Immature natural killer cell (primary cell): ENCODE results near the gene B3GAT3. TPM values are rescaled to one million over a fixed set of nuclear protein-coding genes. Genes with fewer than 3 reads are reported as not detected.
"Not testable (repeated sequence)": the region's sequence is repeated elsewhere in the genome, so short reads cannot be mapped to it uniquely, and the experiment has no call there.

Source experiments
- DNase-seq, 3 donors: peaks; one replicate each; pipeline ENCODE4 v3.0.0; 2022; ENCODE audit warnings: mixed read lengths in 1 of 3
- H3K27ac Mint-ChIP-seq, 6 donors: one replicate each; pipeline ENCODE4 v1.8.0; 2020; ENCODE audit warnings: mixed read lengths in 6 of 6, mild to moderate bottlenecking in 5 of 6, inconsistent platforms in 4 of 6, moderate library complexity in 3 of 6
- H3K27me3 Mint-ChIP-seq, 3 donors: one replicate each; pipeline ENCODE4 v1.8.0; 2020 to 2021; ENCODE audit warnings: low read depth in 3 of 3, mild to moderate bottlenecking in 3 of 3, mixed read lengths in 3 of 3, moderate library complexity in 3 of 3, inconsistent platforms in 1 of 3
- H3K36me3 Mint-ChIP-seq, 3 donors: one replicate each; pipeline ENCODE4 v1.8.0; 2020; ENCODE audit warnings: mixed read lengths in 3 of 3, inconsistent platforms in 2 of 3, mild to moderate bottlenecking in 2 of 3
- H3K4me1 Mint-ChIP-seq, 2 donors: one replicate each; pipeline ENCODE4 v1.8.0; 2020; ENCODE audit warnings: inconsistent platforms in 2 of 2, mild to moderate bottlenecking in 2 of 2, mixed read lengths in 2 of 2, moderate library complexity in 1 of 2
- H3K4me3 Mint-ChIP-seq, 5 donors: one replicate each; pipeline ENCODE4 v1.8.0; 2020; ENCODE audit warnings: mild to moderate bottlenecking in 5 of 5, mixed read lengths in 5 of 5, inconsistent platforms in 3 of 5, moderate library complexity in 3 of 5
- H3K9me3 Mint-ChIP-seq, 6 donors: one replicate each; pipeline ENCODE4 v1.8.0; 2020; ENCODE audit warnings: mild to moderate bottlenecking in 6 of 6, mixed read lengths in 6 of 6, inconsistent platforms in 4 of 6, moderate library complexity in 3 of 6
- polyA plus RNA-seq, 3 donors: library from polyadenylated mRNA; unstranded; fragments of 300-500 nt; fragmentation: Illumina TruSeq; gene quantifications; one replicate each; pipeline ENCODE4 v1.2.3, GENCODE V29; 2021

The B3GAT3 gene
- polyA plus RNA-seq, 3 donors from 2014 or later = 35.5 to 54.1 (median 49.7) TPM

GRCh38 chr11:62593434-62594044 is 28.2 kb downstream of the B3GAT3 start:
- peak overlapping the region; percentile 76 to 84 (median 82) for H3K4me3 Mint-ChIP-seq
- H3K27me3 Mint-ChIP-seq = peaks cover 8 to 17% (median 11%) of the 10 kb centered on the region in 3 donors
- H3K36me3 Mint-ChIP-seq = peaks cover 15 to 40% (median 27%) of the 10 kb centered on the region in 3 donors
- H3K4me1 Mint-ChIP-seq = peaks cover 55 to 66% of the 10 kb centered on the region in 2 donors
- peak overlapping the region; percentile 84 to 100 (median 98) for H3K27ac Mint-ChIP-seq
- peak; percentile 65 to 74 (median 68) for DNase-seq
- H3K9me3 Mint-ChIP-seq = no peaks in the 10 kb centered on the region

- Mint-ChIP-seq H3K36me3 (peaks cover 10 to 34% (median 25%) of the 10 kb centered on the region in 3 donors), H3K27ac (peak overlapping the region; percentile 93 to 100 (median 98)), H3K4me1 (peaks cover 50 to 61% of the 10 kb centered on the region in 2 donors), H3K9me3 (no peaks in the 10 kb centered on the region), H3K27me3 (peaks cover 8 to 17% (median 10%) of the 10 kb centered on the region in 3 donors), H3K4me3 (peak overlapping the region in 2 of 5 donors; percentile 76 to 94)
- no peak for DNase-seq
Measured at GRCh38 chr11:62592989-62593421, 28.8 kb downstream of the B3GAT3 start.

DNA sequence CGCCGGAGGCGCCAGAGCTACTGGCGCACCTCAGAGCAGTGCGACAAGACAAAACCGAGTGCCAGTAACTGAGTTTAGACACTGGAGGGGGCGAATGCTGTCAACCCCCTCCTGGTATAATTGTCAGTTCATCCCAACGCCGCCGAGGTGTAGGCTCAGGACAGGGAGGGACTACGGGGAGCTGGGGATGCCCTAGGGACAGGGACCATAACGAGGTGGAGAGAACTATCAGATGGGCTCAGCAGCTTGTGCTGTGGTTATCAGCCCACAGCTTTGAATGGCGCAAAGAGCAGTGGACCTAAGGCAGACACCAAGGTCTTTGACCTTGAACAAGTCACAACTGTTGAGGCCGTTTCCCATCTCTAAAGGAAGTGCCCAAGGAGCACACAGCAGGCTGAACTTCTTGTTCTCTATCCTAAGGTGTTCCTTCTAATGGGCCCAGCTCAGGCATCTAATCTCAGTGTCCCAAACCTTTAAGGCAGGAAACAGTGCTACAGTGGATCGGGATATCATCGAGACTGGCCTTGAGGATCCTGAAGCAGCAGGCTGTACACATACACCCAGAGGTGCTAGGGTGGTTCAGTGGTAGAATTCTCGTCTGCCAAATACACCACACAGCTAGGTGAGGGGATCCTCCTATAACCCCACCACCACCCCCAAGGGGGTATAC is 29.5 kb downstream of the B3GAT3 start:
- H3K9me3 Mint-ChIP-seq = no peaks in the 10 kb centered on the region
- peaks cover 10 to 33% (median 19%) of the 10 kb centered on the region in 3 donors for H3K36me3 Mint-ChIP-seq
- no peak for DNase-seq
- H3K4me1 Mint-ChIP-seq = peaks cover 45 to 54% of the 10 kb centered on the region in 2 donors
- peak overlapping the region; percentile 93 to 100 (median 98) for H3K27ac Mint-ChIP-seq
- H3K27me3 Mint-ChIP-seq = peaks cover 8 to 17% (median 10%) of the 10 kb centered on the region in 3 donors
- H3K4me3 Mint-ChIP-seq = peak overlapping the region; percentile 91 to 98 (median 94)

- Mint-ChIP-seq H3K36me3 (peaks cover 10 to 30% (median 16%) of the 10 kb centered on the region in 3 donors), H3K4me3 (peak within 1 kb of the TSS; percentile 91 to 98 (median 94)), H3K27me3 (peaks cover 8 to 17% (median 10%) of the 10 kb centered on the region in 3 donors), H3K9me3 (no peaks in the 10 kb centered on the region), H3K27ac (peak within 1 kb of the TSS; percentile 93 to 100 (median 98)), H3K4me1 (peaks cover 43 to 51% of the 10 kb centered on the region in 2 donors)
- DNase-seq = peak; percentile 97 to 98 (median 98)
Measured at GRCh38 chr11:62591448-62592145, 30.2 kb downstream of the B3GAT3 start, which contains the start of gene TUT1. TUT1 (minus strand) TSS chr11:62591523; CDS start chr11:62591485, 38 bp downstream.

DNA sequence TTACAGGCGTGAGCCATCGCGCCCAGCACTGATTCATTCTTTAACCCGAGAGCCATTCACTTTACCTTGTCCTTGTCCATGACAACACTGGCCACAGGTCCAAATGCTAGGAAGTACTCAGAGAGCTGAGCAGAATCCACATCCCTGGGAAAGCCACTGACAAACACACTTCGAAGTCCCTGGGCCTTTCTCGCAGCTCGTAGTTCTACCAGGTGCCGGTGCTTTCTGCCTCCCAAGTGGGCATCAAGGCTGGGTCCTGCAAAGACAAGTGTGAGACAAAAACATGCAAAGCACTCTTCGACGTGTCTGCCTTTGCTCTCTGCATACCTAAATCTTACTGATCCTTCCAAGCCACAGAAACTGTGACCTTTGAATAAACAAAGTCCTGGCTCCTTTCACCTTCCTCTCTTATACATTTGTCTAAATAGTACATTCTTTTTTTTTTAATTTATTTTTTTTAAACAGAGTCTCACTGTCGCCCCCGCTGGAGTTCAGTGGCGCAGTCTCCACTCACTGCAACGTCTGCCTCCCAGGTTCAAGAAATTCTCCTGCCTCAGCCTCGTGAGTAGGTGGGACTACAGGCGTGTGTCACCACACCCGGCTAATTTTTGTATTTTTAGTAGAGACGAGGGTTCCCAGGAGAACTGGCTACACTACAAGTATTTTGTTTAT is 32.7 kb downstream of the B3GAT3 start:
- peak overlapping the region in 4 of 6 donors; percentile 31 to 100 (median 96) for H3K27ac Mint-ChIP-seq
- peaks cover 40 to 45% of the 10 kb centered on the region in 2 donors for H3K4me1 Mint-ChIP-seq
- no peak for DNase-seq
- H3K4me3 Mint-ChIP-seq = peak overlapping the region in 1 of 5 donors; percentile 27
- H3K36me3 Mint-ChIP-seq = peaks cover 6 to 17% (median 8%) of the 10 kb centered on the region in 3 donors
- H3K9me3 Mint-ChIP-seq = no peaks in the 10 kb centered on the region
- peaks cover 8 to 17% (median 10%) of the 10 kb centered on the region in 3 donors for H3K27me3 Mint-ChIP-seq

DNA sequence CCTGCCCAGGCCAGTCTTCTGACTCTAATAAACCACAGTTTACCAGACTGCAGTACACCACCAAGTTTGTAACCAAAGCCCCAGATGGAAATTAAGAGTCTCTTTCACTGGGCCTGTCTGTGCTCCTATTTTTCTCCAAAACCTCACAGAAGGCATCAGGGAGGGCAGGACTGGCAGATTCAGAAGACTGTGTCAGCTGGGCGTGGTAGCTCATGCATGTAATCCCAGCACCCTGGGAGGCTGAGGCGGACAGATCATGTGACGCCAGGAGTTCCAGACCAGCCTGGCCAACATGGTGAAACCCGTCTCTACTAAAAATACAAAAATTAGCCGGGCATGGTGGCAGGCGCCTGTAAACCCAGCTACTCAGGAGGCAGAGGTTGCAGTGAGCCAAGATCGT is 36.4 kb downstream of the B3GAT3 start:
- H3K4me1 Mint-ChIP-seq, H3K27ac Mint-ChIP-seq, DNase-seq, H3K4me3 Mint-ChIP-seq, H3K9me3 Mint-ChIP-seq, H3K27me3 Mint-ChIP-seq: not testable (repeated sequence)
- H3K36me3 Mint-ChIP-seq = peaks cover 3 to 19% (median 10%) of the 10 kb centered on the region in 3 donors

- H3K9me3 Mint-ChIP-seq, DNase-seq, H3K4me1 Mint-ChIP-seq, H3K27ac Mint-ChIP-seq, H3K27me3 Mint-ChIP-seq, H3K4me3 Mint-ChIP-seq: not testable (repeated sequence)
- peaks cover 3 to 22% (median 12%) of the 10 kb centered on the region in 3 donors for H3K36me3 Mint-ChIP-seq
Measured at GRCh38 chr11:62581735-62582134, 40.1 kb downstream of the B3GAT3 start.

GRCh38 chr11:62580959-62581715 is 40.6 kb downstream of the B3GAT3 start:
- Mint-ChIP-seq H3K27ac (peak overlapping the region in 1 of 6 donors; percentile 36), H3K9me3 (no peaks in the 10 kb centered on the region), H3K4me3 (no peak overlapping the region), H3K36me3 (peaks cover 3 to 24% (median 14%) of the 10 kb centered on the region in 3 donors), H3K4me1 (no peaks in the 10 kb centered on the region), H3K27me3 (no peaks in the 10 kb centered on the region)
- no peak for DNase-seq

DNA sequence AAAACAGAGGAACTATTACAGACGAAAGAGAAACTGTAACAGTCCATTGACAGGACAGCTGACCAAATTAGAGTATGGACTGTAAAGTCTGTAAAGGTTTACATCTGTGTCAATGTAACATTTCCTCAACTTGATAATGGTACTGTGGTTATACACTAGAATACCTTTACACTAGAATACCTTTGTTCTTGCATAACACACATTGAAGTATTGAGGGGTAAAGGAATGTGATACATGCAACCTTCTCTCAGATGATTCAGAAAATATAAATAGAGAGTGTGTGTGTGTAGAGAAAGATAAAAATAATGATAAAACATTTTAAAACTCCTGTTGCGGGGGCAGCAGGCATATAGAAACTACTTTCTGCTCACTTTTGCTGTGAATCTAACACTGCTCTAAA is 42.5 kb downstream of the B3GAT3 start:
- no peak for DNase-seq
- H3K27ac Mint-ChIP-seq = no peak overlapping the region
- H3K36me3 Mint-ChIP-seq = peaks cover 3 to 20% (median 14%) of the 10 kb centered on the region in 3 donors
- H3K27me3 Mint-ChIP-seq = no peaks in the 10 kb centered on the region
- no peaks in the 10 kb centered on the region for H3K9me3 Mint-ChIP-seq
- peaks cover 8% of the 10 kb centered on the region in 2 donors for H3K4me1 Mint-ChIP-seq
- H3K4me3 Mint-ChIP-seq = no peak overlapping the region

DNA sequence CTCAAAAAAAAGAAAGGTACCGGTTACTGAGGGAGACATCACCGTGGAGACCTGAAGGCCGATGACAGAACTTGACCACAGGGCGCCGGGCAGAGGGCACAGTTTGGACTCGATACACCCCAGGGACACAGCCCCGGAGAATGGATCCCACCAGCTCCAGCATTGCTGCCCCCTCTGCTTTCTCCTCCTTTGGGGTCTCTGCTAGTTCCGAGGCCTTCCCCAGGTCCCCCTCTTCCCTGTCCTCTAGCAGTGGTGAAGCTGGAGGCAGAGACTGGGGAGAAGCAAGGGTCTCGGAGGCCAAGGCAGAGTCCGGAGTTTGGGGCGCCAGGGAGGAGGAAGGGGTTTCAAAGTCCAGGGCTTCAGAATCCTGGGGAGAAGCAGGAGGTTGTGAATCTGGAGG is 43.2 kb downstream of the B3GAT3 start:
- Mint-ChIP-seq H3K27me3 (peaks cover 5 to 6% (median 6%) of the 10 kb centered on the region in 3 donors), H3K36me3 (peaks cover 3 to 20% (median 14%) of the 10 kb centered on the region in 3 donors), H3K4me3 (no peak overlapping the region), H3K4me1 (peaks cover 15% of the 10 kb centered on the region in 2 donors), H3K27ac (no peak overlapping the region), H3K9me3 (no peaks in the 10 kb centered on the region)
- no peak for DNase-seq

DNA sequence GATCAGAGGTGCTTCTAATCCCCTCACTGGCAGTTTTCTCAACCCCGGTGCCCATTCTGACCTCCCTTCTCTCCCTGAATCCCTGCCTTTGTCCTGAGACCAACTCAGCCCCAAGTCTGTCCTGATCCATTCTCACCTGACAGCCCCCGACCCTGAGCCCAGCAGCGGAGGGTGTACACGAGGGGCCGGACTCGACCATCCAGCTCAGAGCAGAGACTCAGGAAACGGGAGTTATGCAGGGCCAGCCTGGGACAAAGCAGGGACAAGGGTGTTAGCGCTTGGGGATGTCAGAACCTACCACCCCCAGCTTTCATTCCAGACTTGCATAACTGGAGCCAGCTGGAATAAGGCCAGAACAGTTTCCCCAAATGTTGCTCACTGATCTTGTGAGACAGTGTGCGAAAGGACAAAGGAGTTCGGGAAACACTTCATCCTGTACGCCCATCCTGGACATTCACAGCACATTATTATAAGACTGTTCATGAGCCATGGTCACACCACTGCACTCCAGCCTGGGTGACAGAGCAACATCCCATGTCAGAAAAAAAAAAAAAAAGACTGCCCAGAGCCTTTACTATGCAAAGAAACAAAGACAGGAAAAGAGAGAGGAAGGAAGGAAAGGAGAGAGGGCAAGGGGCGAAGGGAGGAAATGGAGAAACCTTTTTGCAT is 44.6 kb downstream of the B3GAT3 start:
- no peaks in the 10 kb centered on the region for H3K9me3 Mint-ChIP-seq
- peaks cover 28 to 29% of the 10 kb centered on the region in 2 donors for H3K4me1 Mint-ChIP-seq
- H3K4me3 Mint-ChIP-seq = no peak overlapping the region
- peaks cover 3 to 24% (median 10%) of the 10 kb centered on the region in 3 donors for H3K36me3 Mint-ChIP-seq
- no peak overlapping the region for H3K27ac Mint-ChIP-seq
- DNase-seq = no peak
- peaks cover 5 to 11% (median 6%) of the 10 kb centered on the region in 3 donors for H3K27me3 Mint-ChIP-seq

DNA sequence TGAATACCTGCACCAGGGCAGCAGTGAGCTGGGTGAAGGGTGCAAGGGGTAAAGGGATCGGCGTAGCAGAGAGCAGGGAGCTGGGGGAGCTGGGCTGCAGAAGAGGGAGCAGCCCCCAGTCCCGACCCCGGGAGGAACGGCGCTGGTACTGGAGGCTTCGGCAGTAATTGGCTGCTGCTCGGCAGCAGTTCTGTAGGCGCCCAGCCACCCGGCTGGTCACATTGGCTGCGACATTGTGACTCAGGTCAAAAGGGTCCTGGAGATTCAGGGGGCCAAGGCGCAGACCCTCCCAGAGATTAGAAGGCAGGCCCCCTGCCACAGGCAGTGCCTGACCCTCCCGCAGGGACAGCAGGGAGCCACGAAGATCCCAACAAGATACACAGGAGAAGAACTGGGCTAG is 45.9 kb downstream of the B3GAT3 start:
- Mint-ChIP-seq H3K36me3 (peaks cover 11 to 28% (median 18%) of the 10 kb centered on the region in 3 donors), H3K4me3 (peak overlapping the region in 4 of 5 donors; percentile 30 to 97 (median 66)), H3K27ac (peak overlapping the region in 1 of 6 donors; percentile 27), H3K9me3 (no peaks in the 10 kb centered on the region), H3K27me3 (peaks cover 5 to 11% (median 9%) of the 10 kb centered on the region in 3 donors), H3K4me1 (peaks cover 38 to 42% of the 10 kb centered on the region in 2 donors)
- DNase-seq = no peak
